NCI-H510A treated with DMSO at 0.1 percent for 48 hours (cell line): Measurements from ENCODE around the gene AMBRA1.

Source experiments
- DNase-seq: peaks from one replicate; lab custom pipeline; 2025; lab: John Stamatoyannopoulos, UW

The AMBRA1 gene

GRCh38 chr11:46570790-46571398 lies 22.9 kb downstream of the AMBRA1 start:
- no peak for DNase-seq

DNA sequence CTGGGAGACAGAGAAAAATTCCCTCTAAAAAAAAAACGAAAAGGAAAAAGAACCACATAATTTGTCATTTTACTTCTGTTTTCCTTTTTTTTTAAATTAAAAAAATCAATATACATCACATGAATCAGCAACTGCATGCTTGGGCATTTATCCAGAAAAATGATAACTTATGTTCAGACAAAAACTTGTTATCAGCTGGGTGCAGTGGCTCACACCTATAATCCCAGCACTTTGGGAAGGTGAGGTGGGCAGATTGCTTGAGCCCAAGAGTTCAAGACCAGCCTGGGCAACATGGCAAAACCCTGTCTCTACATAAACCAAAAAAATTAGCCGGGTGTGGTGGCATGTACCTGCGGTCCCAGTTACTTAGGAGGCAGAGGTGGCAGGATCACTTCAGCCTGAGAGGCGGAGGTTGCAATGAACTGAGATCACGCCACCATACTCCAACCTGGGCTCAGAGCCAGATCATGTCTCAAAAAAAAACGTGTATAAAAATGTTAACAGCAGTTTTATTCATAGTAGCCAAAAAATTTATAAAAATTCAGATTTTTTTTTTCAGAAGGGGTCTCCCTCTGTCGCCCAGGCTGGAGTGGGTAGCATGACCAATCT lies 28.5 kb downstream of the AMBRA1 start:
- DNase-seq = no peak

DNA sequence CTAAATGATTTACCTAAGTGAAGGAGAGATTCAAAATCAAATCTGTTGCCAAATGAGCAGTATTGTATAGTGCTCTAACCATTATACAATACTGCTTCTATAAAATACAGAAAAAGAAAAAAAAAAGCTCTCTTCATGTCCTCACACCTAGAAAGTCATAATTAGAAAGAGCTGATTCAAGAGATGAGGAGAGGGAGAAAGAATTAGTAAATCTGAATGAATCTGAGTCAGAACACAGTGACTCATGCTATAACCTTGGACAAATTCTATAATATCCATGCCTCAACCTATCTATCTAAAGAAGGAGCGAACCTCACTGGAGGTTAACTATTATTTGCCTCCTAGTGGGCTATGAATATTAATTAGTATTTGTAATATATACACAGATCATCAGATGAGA lies 29.4 kb downstream of the AMBRA1 start:
- no peak for DNase-seq

- no peak for DNase-seq
Measured at GRCh38 chr11:46562527-46562926, 31.3 kb downstream of the AMBRA1 start.

DNA sequence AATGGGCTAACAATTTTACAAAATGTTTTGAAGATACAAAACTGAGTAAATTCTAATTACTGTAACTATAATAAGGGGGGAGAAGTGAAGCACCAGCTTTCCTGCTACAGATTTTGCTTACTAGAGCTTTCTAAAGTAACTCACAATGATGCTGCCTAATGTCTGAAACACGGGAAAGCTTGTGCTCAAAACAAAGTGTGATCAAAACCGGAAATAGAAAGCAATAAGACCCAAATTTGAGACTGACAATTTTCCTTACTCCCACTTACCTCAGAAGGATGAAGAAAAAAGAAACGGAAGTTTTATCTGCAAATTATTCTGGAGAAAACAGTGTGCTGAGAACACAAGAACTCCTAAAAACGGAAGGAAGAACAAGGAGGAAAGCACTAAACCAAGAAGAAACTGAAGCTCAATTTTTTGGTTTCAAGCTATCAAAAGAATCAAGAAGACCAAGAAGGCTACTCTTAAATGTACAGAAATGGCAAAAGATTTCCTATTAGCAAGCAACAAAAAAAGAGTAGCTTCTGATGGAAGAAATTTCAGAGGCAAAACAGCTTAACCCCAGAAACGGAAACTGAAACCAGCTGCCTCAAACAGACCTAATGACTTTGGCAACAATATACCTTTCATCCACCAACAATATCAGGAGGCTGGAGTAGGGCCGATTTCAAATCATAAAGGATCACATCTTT lies 33.4 kb downstream of the AMBRA1 start:
- DNase-seq = no peak

GRCh38 chr11:46559815-46560214 lies 34.0 kb downstream of the AMBRA1 start:
- DNase-seq = no peak

- no peak for DNase-seq
Measured at GRCh38 chr11:46557684-46558151, 36.1 kb downstream of the AMBRA1 start.

- DNase-seq = no peak
Measured at GRCh38 chr11:46555267-46556054, 38.4 kb downstream of the AMBRA1 start.

- DNase-seq = no peak
Measured at GRCh38 chr11:46554213-46555147, 39.3 kb downstream of the AMBRA1 start.

DNA sequence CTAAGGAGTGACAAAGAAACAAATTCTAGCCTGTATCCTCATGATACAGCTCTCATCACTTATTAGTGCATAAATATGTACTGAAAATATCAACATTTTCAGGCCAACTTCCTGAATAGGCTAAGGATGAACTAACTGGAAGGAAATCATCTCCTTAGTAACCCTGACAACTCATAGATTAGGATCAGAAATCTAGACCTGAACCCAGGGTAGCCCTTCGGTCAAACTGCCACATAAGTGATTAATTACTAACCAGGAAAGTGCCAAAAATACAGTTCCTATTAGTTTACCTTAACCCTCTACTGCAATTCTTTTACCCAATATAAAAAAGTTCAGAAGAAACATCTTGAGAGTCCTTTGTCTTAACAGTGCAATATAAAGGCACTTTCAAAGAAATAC lies 40.0 kb downstream of the AMBRA1 start:
- no peak for DNase-seq

DNA sequence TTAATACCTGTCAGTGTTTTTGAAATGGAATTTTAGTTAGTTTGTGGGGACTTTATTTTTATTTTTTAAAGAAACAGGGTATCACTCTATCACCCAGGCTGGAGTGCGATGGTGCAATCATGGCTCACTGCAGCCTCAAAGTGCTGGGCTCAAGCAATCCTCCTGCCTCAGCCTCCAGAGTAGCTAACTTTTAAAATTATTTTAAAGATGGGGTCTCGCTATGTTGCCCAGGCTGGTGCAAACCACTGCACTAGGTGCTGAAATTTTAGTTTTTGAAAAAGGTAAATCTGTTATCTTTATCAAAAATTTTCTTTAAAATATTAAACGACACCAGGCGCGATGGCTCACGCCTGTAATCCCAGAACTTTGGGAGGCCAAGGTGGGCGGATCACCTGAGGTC lies 42.6 kb downstream of the AMBRA1 start:
- no peak for DNase-seq

DNA sequence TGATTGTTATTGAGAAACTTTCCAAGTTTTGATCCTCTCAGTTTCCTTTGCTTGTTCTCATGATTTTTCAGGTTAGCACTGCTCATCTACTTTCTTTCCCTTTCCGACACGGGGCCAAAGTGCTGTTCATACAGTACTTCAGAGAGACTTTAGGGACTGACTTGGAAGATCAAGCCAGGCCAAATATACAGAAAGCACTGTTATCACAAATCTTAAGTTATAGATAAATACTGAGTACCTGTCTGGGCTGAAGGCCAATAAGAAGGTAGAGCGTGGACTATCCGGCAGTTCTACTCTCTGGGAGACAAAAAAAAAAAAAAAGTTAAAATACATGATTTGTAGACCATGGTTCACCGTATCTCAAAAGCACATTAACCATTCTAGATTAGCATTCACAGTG lies 46.2 kb downstream of the AMBRA1 start:
- no peak for DNase-seq

- no peak for DNase-seq
Measured at GRCh38 chr11:46543564-46543963, 50.3 kb downstream of the AMBRA1 start.

GRCh38 chr11:46541593-46542371 lies 52.0 kb downstream of the AMBRA1 start:
- no peak for DNase-seq

DNA sequence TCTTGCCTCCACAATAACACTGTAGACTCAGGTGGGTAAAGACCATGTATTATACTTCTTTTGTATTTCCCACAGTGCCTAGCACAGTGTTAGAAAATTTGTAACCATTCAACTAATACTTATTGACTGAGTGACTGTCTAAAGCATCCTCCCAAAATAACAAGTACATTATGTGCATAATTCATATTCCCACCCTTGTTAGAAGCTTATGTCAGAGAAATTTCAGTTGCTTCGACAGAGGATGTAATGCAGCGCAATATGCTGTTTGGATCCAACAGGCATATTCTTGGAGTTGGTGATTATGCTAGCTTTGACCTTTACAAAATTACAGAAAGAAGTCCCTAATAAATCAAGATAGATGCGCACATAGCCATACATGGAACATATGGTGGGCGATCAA lies 53.0 kb downstream of the AMBRA1 start:
- no peak for DNase-seq

DNA sequence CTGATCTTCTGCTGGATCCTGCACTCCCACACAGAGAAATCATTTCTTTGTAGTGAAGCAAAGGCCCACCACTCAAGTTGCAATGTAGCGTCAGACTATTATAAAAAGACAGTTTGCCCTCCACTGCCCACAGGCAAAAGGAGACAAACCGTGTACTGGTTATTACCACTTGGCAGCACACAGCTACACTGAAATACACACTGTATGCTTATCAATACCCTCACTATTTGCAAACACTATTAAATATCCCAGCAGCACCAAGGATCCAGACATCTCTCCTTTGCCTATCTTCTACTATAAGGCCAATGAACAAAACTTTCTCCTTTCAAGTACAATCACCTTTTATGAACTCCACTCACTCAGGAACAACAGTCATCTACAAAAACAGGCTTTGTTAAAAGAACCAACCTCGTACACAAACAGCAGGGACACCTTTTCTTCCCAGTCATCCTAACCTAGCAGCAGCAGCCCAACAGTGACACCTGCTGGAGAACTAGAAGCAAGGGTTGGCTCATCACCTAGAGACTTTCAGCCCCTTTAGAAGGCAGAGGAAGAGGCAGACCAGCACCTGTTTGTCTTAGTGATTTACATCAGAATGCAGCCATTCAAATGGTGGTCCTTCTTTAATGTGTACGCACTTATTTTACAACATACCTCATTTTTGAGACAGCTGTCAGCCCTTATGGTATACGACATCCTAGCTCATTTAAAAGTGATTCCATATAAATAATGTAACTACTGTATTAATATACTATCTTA lies 56.1 kb downstream of the AMBRA1 start:
- DNase-seq = peak; percentile 22

DNA sequence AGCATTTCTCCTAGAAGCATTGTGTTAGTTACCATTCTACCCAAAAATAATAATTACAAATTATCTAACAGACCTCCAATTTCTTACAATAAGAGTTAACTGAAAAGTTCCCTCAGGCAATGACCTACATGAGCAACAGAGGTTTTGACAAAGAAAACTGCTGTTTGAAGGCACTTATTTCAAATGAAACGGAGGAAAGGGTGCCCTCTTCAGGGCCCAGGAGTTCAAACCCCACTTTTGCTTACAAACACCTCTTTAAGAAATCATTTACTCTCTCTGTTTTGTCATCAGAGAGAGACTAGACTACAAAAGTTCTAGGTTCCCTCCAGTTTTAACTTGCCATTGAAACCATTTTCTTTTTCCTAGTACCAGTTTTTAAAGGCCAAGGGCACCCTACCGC lies 56.7 kb downstream of the AMBRA1 start:
- no peak for DNase-seq

- no peak for DNase-seq
Measured at GRCh38 chr11:46535688-46536087, 58.1 kb downstream of the AMBRA1 start.

- DNase-seq = no peak
Measured at GRCh38 chr11:46534711-46535110, 59.1 kb downstream of the AMBRA1 start.
